Stimulated activated CD8-positive, alpha-beta memory T cell treated with anti-CD3 and anti-CD28 coated beads, Interleukin-12 subunit alpha, Interleukin-12 subunit beta, amount 100 ng/mL, for 4 hours (primary cell): ENCODE measurements around the gene FAM43B.
A peak's percentile ranks its signal among the peaks of the same experiment; 100 is the strongest.

Source experiments
- DNase-seq: peaks from one replicate; pipeline ENCODE4 v3.0.0-alpha.2; 2020; ENCODE audit warnings: low read depth

The FAM43B gene

GRCh38 chr1:20552728-20553445, 514 bp downstream of the FAM43B start:
- no peak for DNase-seq

DNA sequence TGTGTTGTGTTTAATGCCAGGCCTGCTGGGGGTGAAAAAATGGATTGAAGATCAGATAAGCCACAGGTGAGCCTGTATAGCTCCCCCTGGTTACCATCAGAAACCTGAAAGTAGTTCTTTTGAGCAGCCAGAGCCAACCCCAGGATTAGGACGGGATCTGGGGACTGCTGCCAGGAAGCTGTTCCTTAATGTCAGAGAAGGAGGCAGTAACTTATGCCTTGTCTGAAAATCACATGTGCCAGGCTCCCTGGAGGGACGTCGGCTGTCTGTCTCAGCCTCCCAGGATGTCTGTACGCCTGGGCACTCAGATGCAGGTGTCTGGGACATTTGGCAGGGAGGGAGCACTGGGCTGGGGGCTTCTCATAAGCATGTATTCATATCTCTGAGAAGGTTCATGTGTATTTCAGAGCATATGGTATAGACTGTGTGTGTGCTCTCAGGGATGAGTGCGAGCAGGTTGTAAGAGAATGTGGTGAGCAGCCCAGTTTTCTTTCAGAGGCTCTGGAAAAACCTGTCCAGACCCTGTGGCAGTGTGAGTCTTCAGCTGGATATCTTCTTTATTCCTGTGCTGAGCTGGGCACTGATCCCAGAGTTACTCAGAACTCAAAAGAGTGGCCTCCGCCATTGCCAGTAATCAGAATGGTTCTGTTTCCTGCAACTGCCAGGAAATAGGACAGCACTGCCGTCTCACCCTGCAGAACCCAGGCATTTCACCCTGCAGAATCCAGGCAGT, 2.8 kb downstream of the FAM43B start:
- DNase-seq, result no peak

- no peak for DNase-seq
Observed at GRCh38 chr1:20555758-20556120, 3.4 kb downstream of the FAM43B start.

DNA sequence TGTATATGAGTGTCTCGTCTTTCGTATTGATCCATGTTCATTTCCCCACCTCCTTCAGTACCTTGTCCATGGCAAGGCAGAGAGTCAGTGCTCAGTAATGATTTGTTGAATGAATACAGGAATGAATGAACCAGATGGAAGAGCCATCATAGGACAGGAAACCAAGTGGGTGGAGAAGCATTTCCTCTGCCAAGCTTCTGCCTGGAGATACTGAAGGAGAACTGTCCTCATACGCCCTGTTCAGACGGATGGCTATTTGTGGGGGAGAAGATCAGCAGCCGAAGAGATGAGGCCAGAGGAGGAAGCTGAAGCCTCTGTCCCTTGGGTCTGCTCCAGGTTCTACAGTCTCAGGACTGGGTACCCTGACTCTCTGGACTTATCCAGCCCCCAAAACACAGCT, 5.8 kb downstream of the FAM43B start:
- no peak for DNase-seq

DNA sequence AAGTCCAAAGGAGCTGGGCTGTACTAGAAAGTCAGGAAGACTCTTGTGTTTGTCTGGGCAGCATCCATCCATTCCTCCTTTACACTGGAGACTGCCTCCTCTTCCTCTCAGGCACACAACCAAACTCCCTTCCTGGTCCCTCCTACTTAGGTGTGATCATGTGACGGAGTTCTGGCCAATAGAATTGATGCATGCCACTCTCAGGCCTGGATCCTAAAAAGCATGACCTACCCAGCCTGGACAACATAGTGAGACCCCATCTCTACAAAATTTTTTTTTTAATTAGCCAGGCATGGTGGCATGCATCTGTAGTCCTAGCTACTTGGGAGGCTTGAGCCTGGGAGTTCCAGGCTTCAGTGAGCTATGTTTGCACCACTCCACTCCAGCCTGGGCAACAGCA, 8.6 kb downstream of the FAM43B start:
- DNase-seq, result no peak

DNA sequence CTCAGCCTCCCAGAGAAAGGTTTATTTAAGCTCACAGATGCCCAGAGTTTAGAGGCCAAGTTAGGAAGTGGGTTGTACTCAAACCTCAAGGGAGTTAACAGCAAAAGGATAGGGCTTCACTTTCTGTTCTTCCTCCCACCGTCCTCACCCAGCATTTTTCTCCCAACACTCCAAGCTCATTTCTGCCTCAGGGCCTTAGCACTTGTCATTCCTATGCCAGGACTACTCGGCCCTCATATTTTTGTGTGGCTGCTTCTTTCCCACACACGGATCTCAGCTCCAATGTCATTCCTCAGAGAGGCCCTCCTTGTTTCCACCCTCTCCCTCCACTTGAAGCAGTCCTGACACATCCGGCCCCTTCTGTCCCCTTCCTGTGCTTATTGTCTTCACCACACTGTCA, 12.9 kb downstream of the FAM43B start:
- no peak for DNase-seq

DNA sequence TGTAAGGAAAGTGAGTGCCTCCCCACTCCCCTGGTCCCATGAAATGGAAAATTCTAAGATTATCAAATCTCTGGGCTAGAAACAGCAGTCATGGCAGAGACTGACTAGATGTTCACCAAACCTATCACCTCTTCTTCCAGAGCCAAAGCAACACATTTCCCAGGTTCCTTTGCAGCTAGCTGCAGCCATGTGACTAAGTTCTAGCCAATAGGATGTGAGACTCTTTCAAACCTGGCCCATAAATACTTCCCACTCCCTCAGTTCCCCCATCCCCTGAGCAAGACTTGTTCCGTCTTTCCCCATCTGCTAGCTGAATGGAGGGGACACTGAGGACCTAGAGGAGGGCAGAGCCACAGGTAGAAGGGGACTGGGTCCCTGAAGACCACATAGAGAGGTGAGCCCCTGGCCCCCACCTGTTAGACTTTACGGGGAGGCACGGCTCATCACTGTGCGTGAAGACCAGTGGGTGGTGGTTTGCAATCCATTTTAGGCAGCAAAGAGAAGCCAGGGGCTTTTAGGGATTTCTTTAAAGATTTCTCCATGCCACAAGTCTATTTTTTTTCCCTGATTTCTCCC, 17.2 kb downstream of the FAM43B start:
- DNase-seq, result no peak

DNA sequence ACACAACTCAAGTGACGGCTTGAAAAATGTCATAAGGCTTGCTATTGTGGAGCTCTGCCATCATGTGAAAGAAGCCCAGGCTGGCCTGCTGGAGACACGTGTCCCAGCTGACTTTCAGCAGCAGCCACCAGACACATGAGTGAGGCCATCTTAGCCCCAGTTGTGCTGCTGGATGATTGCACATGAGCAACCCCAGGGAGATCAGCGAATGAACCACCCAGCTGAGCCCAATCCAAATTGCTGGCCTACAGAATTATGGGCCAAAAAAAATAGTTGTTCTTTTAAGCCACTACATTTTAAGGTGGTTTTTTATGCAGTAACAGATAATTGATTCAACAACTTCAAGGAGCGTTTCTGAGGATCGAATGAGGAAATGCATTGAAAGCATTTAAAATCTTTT, 19.1 kb downstream of the FAM43B start:
- DNase-seq, result no peak

- DNase-seq, result no peak
Observed at GRCh38 chr1:20573987-20574386, 21.6 kb downstream of the FAM43B start.

DNA sequence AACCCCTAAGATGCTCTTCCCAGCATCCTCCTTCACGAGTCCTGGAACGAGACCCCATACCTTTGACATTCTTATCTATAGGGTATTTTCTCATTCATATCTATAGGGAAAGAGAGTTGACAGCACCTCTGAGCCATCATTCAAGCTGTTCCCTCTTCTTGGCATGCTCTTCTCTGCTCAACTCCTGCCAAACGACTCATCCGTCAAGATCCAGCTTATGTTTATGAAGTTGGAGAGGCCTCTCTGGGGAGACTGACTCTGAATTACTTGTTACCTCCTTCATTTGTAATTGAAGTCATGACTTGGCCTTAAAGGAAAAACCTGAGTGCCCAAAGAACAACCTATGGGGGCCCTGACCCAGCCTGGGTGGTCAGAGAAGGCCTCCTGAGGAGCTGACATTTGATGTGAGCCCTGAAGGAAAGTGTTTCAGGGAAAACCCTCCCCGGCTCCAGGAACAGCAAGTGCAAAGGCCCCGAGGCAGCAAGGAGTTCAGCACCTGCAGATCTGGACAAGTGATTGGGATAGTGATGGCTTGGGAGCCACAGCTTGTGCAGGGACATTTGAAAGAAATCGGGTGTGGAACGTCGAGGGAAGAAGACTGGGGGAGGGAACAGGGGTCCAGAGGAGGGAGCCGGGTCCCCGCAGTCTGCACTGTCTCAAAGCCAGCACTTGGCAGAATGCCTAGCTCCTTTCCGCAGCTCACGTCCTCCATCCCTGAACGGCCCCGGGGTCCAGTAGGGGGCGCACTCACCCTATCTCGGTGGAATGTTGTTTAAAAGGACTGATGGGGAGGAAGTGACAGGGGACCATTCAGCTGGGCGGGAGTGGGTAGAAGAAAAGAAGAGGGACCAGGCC, 22.5 kb downstream of the FAM43B start:
- peak; percentile 27 for DNase-seq

GRCh38 chr1:20575541-20576336, 23.4 kb downstream of the FAM43B start:
- no peak for DNase-seq

DNA sequence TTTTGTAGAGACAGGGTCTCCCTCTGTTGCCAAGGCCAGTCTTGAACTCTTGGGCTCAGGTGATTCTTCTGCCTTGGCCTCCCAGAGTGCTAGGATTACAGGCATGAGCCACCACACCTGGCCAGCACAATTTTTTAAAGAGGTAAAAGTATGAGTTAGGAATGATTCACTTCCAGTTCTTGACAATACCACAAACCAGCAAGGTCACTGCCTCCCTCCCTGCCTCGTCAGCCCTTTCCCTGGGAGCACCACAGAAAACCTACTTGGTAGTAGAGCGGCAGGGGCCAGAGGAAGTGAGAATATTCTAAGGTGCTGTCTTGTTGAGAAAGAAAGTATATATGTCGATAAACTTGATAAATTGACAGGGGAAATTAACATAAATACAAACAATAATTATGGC, 25.7 kb downstream of the FAM43B start:
- no peak for DNase-seq

DNA sequence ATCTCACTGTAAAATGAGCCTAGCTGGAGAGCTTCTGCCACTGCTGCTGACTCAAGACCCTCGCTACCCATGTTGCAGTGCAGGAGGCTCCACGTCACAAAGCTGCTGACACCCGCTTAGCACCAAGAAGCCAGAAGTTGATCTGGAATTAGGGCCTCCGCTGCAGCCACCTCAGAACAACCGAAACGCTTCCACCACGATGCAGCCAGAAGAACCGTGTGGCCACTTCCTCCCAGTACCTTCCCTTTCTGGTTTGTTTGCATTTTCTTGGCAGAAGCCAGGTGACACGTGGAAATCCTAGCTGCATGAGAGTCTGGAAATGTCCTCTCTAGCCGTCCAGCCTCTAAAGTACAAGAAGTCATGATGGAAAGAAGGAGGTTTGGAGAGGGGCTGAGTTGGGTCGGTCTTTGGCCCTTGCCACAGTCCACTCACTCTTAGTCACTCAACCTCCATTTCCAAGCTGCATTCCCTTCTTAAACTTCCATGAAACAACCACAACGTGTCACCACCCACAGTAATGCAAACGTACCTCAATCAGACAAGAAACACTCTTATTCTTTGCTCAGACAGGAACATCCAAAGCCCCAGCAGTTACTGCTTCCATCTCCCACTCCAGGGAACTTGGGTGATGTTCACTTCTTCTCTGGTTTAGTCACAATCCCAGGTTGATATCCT, 26.5 kb downstream of the FAM43B start:
- no peak for DNase-seq

DNA sequence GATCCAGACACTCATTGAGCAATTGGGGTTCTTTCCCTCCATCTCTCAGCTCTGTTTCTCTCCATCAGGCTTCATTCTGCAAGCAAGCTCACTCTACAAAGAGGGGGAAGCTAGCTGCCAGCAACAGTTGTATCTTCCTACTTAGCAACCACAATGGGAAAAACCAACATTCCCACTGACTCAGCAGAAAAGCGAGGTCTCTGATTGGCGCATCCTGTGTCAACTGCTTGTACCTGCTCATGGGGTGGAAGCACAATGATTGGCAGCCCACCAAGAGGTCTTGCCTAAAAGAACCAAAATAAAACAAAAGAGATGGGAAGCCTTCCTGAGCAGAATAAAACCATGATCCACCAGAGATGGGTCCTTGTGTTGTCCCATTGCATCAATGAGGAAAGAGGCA, 32.5 kb downstream of the FAM43B start:
- DNase-seq, result no peak

DNA sequence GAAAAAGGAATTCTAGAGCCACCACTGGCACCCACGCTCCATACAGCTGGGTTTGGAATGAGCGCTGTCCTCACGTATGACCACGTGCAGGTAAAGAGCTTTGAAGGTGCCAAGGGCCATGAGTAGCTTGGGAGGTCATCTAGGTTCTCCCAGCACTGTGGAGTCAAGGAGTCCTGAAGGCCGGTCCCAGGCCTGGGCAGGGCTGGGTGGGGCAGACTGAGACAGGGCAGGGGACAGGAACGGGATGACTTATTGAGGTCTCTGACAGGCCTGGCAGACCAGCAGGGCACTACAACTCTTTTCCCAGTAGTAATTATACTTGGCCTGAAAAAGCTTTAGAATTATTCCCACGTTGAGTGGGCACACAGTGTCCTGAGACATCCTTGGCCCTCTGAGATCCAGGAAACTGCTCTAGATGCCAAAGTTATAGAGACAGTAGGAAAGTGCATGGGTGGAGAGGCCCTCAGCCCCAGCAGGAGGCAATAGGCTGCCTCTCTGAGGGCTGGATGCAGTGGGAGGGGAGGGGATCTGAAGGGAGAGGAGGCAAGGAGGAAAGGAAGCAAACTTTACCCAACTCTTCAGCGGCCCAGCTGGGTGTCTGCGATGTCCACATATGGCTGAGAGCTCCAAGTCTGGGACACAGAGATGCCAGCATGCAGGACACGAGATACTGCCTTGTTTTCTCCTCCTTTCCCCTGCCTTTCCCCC, 34.7 kb downstream of the FAM43B start:
- DNase-seq, result no peak

GRCh38 chr1:20587661-20588053, 35.3 kb downstream of the FAM43B start:
- DNase-seq, result no peak

DNA sequence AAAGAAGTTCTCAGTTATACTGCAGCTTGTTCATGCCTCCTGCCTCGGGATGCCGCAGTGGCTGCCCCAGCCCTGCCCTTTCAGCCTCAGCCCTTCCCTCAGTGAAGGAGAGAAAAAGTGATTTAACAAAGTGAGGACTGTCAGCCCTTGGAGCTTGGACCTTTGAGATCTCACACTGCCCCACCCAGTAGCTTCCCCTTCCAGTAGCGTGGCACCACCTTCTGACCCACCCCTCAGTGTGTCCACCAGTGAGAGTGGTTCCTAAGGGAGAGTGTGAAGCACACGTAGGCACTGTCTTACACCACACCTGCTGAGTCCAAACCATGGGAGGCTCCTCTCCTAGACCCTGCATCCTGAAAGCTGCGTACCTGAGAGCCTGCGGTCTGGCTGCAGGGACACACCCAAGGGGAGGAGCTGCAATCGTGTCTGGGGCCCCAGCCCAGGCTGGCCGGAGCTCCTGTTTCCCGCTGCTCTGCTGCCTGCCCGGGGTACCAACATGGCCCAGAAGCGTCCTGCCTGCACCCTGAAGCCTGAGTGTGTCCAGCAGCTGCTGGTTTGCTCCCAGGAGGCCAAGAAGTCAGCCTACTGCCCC, 36.4 kb downstream of the FAM43B start, which contains the start of gene CDA:
TSS of gene CDA (plus strand) at position 464 of the 592 bp plus-strand sequence. CDS start at position 497, 33 bp downstream.
- DNase-seq, result no peak

- no peak for DNase-seq
Observed at GRCh38 chr1:20589331-20590278, 37.2 kb downstream of the FAM43B start.

GRCh38 chr1:20590306-20590777, 38.0 kb downstream of the FAM43B start:
- no peak for DNase-seq
